HTR-8/SVneo (cell line): Measurements from ENCODE around the gene PCGF3.
"Not testable (repeated sequence)": the region's sequence is repeated elsewhere in the genome, so short reads cannot be mapped to it uniquely, and the experiment has no call there.

Source experiments
- DNase-seq: peaks from one replicate; pipeline ENCODE4 v3.0.0; 2011; ENCODE audit warnings: low spot score, mixed read lengths; ENCODE audit not compliant: insufficient read length
- FAIRE-seq: peaks from 2 replicates; lab custom pipeline; 2011; peaks lifted over from hg19 to GRCh38; lab: Jason Lieb, UNC

PCGF3 gene

GRCh38 chr4:680928-681645, 24.5 kb upstream of the PCGF3 start:
- FAIRE-seq (no peak), DNase-seq (no peak)

- DNase-seq: no peak
- no peak for FAIRE-seq
Observed at GRCh38 chr4:681736-682451, 23.7 kb upstream of the PCGF3 start.

GRCh38 chr4:682490-683172, 23.0 kb upstream of the PCGF3 start:
- no peak for FAIRE-seq
- no peak for DNase-seq

- DNase-seq (no peak), FAIRE-seq (no peak)
Observed at GRCh38 chr4:683247-683897, 22.3 kb upstream of the PCGF3 start.

GRCh38 chr4:683982-684622, 21.5 kb upstream of the PCGF3 start:
- FAIRE-seq (no peak), DNase-seq (no peak)

- FAIRE-seq: peak; percentile 82
- DNase-seq: no peak
Observed at GRCh38 chr4:684623-685327, 20.9 kb upstream of the PCGF3 start.

GRCh38 chr4:685679-686412, 19.8 kb upstream of the PCGF3 start:
- FAIRE-seq: no peak

GRCh38 chr4:686413-687040, 19.1 kb upstream of the PCGF3 start:
- FAIRE-seq: no peak

More at GRCh38 chr4:685679-686412, 19.8 kb upstream of the PCGF3 start:
- no peak for DNase-seq

GRCh38 chr4:687048-687970, 18.3 kb upstream of the PCGF3 start:
- FAIRE-seq: peak; percentile 94
- DNase-seq: peak; percentile 93

More at GRCh38 chr4:686413-687040, 19.1 kb upstream of the PCGF3 start:
- DNase-seq: no peak

GRCh38 chr4:687971-688853, 17.4 kb upstream of the PCGF3 start:
- no peak for FAIRE-seq
- DNase-seq: no peak

GRCh38 chr4:688854-689681, 16.6 kb upstream of the PCGF3 start, which contains the start of gene SLC49A3:
TSS of gene SLC49A3 (minus strand) at chr4:689151. CDS start at chr4:689127, 24 bp downstream.
- DNase-seq (no peak), FAIRE-seq (no peak)

GRCh38 chr4:689723-690122, 15.9 kb upstream of the PCGF3 start:
- DNase-seq (no peak), FAIRE-seq (no peak)

GRCh38 chr4:692771-693554, 12.7 kb upstream of the PCGF3 start:
- no peak for FAIRE-seq

GRCh38 chr4:694341-694940, 11.2 kb upstream of the PCGF3 start:
- not testable (repeated sequence) for FAIRE-seq, DNase-seq

More at GRCh38 chr4:692771-693554, 12.7 kb upstream of the PCGF3 start:
- DNase-seq: no peak
